HL-60/S4 treated with phorbol 12-myristate 13-acetate at 8.2 ng/mL for 4 days and 3 days (cell line): ENCODE results near the gene ADGRV1.
"Not testable (repeated sequence)": the region's sequence is repeated elsewhere in the genome, so short reads cannot be mapped to it uniquely, and the experiment has no call there.

Source experiments
- in situ Hi-C: fragments of 300-500 bp; cut with MboI; formaldehyde crosslinking; loops from 2 replicates; pipeline ENCODE4 v1.15.0; 2022; ENCODE audit warnings: low sequenced_read_pairs

ADGRV1 gene

GRCh38 chr5:90967851-90968250 is 409.3 kb downstream of the ADGRV1 start:
- in situ Hi-C loops, result no loop called here

- in situ Hi-C loops, result no loop called here
Observed at GRCh38 chr5:90968319-90968718, 409.7 kb downstream of the ADGRV1 start.

GRCh38 chr5:90969945-90970344 is 411.3 kb downstream of the ADGRV1 start:
- in situ Hi-C loops, result not testable (repeated sequence)

- in situ Hi-C loops, result no loop called here
Observed at GRCh38 chr5:90981177-90981576, 422.6 kb downstream of the ADGRV1 start.

- in situ Hi-C loops, result no loop called here
Observed at GRCh38 chr5:90981821-90982220, 423.2 kb downstream of the ADGRV1 start.

GRCh38 chr5:90982576-90982975 is 424.0 kb downstream of the ADGRV1 start:
- in situ Hi-C loops, result no loop called here

GRCh38 chr5:90983148-90983547 is 424.6 kb downstream of the ADGRV1 start:
- in situ Hi-C loops, result no loop called here

GRCh38 chr5:90983711-90984124 is 425.1 kb downstream of the ADGRV1 start:
- in situ Hi-C loops, result no loop called here

- in situ Hi-C loops, result no loop called here
Observed at GRCh38 chr5:90985341-90985740, 426.7 kb downstream of the ADGRV1 start.

GRCh38 chr5:90987726-90988125 is 429.1 kb downstream of the ADGRV1 start:
- in situ Hi-C loops, result no loop called here

GRCh38 chr5:90991201-90991600 is 432.6 kb downstream of the ADGRV1 start:
- in situ Hi-C loops, result no loop called here

GRCh38 chr5:90994796-90995195 is 436.2 kb downstream of the ADGRV1 start:
- in situ Hi-C loops, result no loop called here

- in situ Hi-C loops, result no loop called here
Observed at GRCh38 chr5:90996089-90996488, 437.5 kb downstream of the ADGRV1 start.

- in situ Hi-C loops, result no loop called here
Observed at GRCh38 chr5:90997082-90997481, 438.5 kb downstream of the ADGRV1 start.

- in situ Hi-C loops, result no loop called here
Observed at GRCh38 chr5:91000743-91001142, 442.1 kb downstream of the ADGRV1 start.

GRCh38 chr5:91006713-91007112 is 448.1 kb downstream of the ADGRV1 start:
- in situ Hi-C loops, result no loop called here

GRCh38 chr5:91007251-91007650 is 448.7 kb downstream of the ADGRV1 start:
- in situ Hi-C loops, result no loop called here

GRCh38 chr5:91007780-91008402 is 449.3 kb downstream of the ADGRV1 start:
- in situ Hi-C loops, result no loop called here

GRCh38 chr5:91010090-91010489 is 451.5 kb downstream of the ADGRV1 start:
- in situ Hi-C loops, result no loop called here

GRCh38 chr5:91011029-91011428 is 452.4 kb downstream of the ADGRV1 start:
- in situ Hi-C loops, result no loop called here

GRCh38 chr5:91012867-91013266 is 454.3 kb downstream of the ADGRV1 start:
- in situ Hi-C loops, result not testable (repeated sequence)

- in situ Hi-C loops, result no loop called here
Observed at GRCh38 chr5:91016322-91016721, 457.7 kb downstream of the ADGRV1 start.
